Activated naive CD4-positive, alpha-beta T cell treated with anti-CD3 and anti-CD28 coated beads for 36 hours (primary cell): ENCODE measurements around the gene PSMC6. TPM values are rescaled to one million over a fixed set of nuclear protein-coding genes. Genes with fewer than 3 reads are reported as not detected.
A peak's percentile ranks its signal among the peaks of the same experiment; 100 is the strongest.
"Not testable (repeated sequence)": the region's sequence is repeated elsewhere in the genome, so short reads cannot be mapped to it uniquely, and the experiment has no call there.

ENCODE experiments used
- CTCF ChIA-PET: fragments of 350-600 bp; sonication (Branson Sonifier 250); formaldehyde crosslinking; loops from one replicate; lab custom pipeline; 2021; ENCODE audit warnings: antibody characterized with exemption; lab: Charles Lee
- DNase-seq: peaks from one replicate; pipeline ENCODE4 v3.0.0-alpha.2; 2020
- H3K27ac Mint-ChIP-seq: one replicate; pipeline ENCODE4 v1.8.0; 2021; ENCODE audit warnings: mild to moderate bottlenecking, mixed read lengths
- H3K27me3 Mint-ChIP-seq: one replicate; pipeline ENCODE4 v1.8.0; 2021; ENCODE audit warnings: low read depth, mixed read lengths
- H3K36me3 Mint-ChIP-seq: one replicate; pipeline ENCODE4 v1.8.0; 2021; ENCODE audit warnings: low read depth, mixed read lengths
- H3K4me1 Mint-ChIP-seq: one replicate; pipeline ENCODE4 v1.8.0; 2021; ENCODE audit warnings: low read depth, mixed read lengths
- H3K4me3 Mint-ChIP-seq: one replicate; pipeline ENCODE4 v1.8.0; 2021; ENCODE audit warnings: mild to moderate bottlenecking, moderate library complexity, mixed read lengths
- H3K9me3 Mint-ChIP-seq: one replicate; pipeline ENCODE4 v1.8.0; 2021; ENCODE audit warnings: mixed read lengths
- intact Hi-C: fragments of 100-400 bp; cut with micrococcal nuclease; formaldehyde crosslinking; loops from one replicate; pipeline ENCODE4 v1.15.1; 2023
- total RNA-seq, 2 experiments: library from RNA; stranded (reverse); gene quantifications; one replicate each; pipeline ENCODE4 v1.2.3, GENCODE V29; 2021

The PSMC6 gene
- total RNA-seq, 2 experiments from 2014 or later, result 103 to 114 TPM

DNA sequence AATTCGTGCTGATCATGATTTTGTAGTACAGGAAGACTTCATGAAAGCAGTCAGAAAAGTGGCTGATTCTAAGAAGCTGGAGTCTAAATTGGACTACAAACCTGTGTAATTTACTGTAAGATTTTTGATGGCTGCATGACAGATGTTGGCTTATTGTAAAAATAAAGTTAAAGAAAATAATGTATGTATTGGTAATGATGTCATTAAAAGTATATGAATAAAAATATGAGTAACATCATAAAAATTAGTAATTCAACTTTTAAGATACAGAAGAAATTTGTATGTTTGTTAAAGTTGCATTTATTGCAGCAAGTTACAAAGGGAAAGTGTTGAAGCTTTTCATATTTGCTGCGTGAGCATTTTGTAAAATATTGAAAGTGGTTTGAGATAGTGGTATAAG lies 20.5 kb downstream of the PSMC6 start:
- H3K9me3 Mint-ChIP-seq, DNase-seq, H3K4me3 Mint-ChIP-seq, H3K27me3 Mint-ChIP-seq, H3K27ac Mint-ChIP-seq: not testable (repeated sequence)
- intact Hi-C loops, result loop anchor here (5.0 kb wide), 1 partner anchor 880 kb away; no protein-coding TSS in a partner anchor
- CTCF ChIA-PET, result interaction anchor here (1.2 to 1.4 kb wide), 2 partner anchors 13 to 23 kb away, joined by 3 read pairs; no protein-coding TSS in a partner anchor
- H3K4me1 Mint-ChIP-seq, result peaks cover 27% of the 10 kb centered on the region
- H3K36me3 Mint-ChIP-seq, result peaks cover 27% of the 10 kb centered on the region

- not testable (repeated sequence) for DNase-seq, H3K4me3 Mint-ChIP-seq, H3K9me3 Mint-ChIP-seq, H3K27me3 Mint-ChIP-seq
- intact Hi-C loops, result loop anchor here (5.0 kb wide), 1 partner anchor 882 kb away; no protein-coding TSS in a partner anchor
- Mint-ChIP-seq H3K36me3 (peaks cover 31% of the 10 kb centered on the region), H3K27ac (peak overlapping the region; percentile 50), H3K4me1 (peaks cover 30% of the 10 kb centered on the region)
- CTCF ChIA-PET, result interaction anchor here (0.6 to 1.4 kb wide), 2 partner anchors 25 to 97 kb away, joined by 3 to 4 read pairs; no protein-coding TSS in a partner anchor
These were observed 22.0 kb downstream of the PSMC6 start for GRCh38 chr14:52729035-52729434.

DNA sequence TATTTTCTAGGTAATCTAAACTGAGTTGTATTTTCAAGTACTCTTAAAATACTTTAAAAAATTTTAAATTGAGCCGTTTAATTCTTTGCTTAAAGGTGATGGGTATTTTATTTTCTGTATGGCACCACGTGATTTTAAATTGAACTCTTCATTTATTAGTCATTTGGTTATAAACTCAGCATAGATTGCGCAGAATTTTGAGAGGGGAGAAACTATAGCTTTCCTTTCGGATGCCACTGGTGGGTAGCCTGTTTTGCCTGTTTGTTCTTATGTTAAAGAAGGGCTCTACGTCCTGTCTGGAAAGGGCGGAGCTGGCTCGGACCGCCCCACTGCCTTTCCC lies 22.6 kb downstream of the PSMC6 start:
- intact Hi-C loops, result loop anchor here (5.0 kb wide), 1 partner anchor 882 kb away; no protein-coding TSS in a partner anchor
- CTCF ChIA-PET, result interaction anchor here (0.6 kb wide), 1 partner anchor 98 kb away, joined by 4 read pairs; no protein-coding TSS in a partner anchor
- Mint-ChIP-seq H3K9me3 (no peaks in the 10 kb centered on the region), H3K4me1 (peaks cover 34% of the 10 kb centered on the region), H3K27ac (peak overlapping the region; percentile 82), H3K27me3 (no peaks in the 10 kb centered on the region), H3K36me3 (peaks cover 36% of the 10 kb centered on the region), H3K4me3 (peak overlapping the region; percentile 84)
- DNase-seq, result no peak

DNA sequence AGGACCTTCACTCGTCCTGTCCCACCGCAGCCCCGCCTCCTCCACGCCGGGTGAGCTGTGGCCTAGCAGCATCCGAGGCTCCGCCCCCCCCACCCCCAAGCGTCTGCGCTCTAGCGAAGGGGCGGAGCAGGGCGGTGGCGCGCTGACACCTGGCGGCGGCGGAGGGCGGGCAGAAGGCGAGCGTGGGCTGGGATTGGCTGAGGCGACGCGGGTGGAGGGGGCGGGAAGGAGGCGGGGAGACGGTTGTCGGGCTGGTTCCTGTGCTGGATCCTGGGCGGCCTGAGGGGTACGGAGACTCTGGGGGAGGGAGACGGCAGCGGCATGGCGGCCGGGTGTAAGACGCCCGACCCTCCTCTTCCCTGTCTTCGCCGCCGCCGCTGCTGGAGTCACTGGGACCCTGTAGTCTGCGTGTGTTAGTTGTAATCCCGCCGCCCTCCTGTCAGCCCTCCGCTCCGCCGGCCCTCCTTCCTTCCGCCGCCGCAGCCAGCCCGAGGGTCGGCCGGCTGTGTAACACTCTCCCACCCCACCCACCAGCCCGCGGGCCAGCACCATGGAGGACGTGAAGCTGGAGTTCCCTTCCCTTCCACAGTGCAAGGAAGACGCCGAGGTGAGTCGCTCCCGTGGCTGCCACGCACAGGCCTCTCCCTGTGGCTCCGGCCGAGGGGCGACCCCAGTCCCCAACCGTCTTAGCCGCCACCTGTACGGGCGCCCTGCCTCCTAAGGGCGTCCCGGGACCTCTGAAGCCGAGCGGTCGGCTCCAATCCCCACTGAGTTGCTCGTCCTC lies 23.1 kb downstream of the PSMC6 start, which contains the start of gene STYX:
TSS of gene STYX (plus strand) at position 242 of the 784 bp plus-strand sequence. CDS start at position 551, 309 bp downstream.
- CTCF ChIA-PET, result interaction anchor here (1.8 kb wide), 1 partner anchor 12 kb away, joined by 10 read pairs; no protein-coding TSS in a partner anchor
- Mint-ChIP-seq H3K27me3 (no peaks in the 10 kb centered on the region), H3K4me3 (peak within 1 kb of the TSS; percentile 84), H3K4me1 (peaks cover 38% of the 10 kb centered on the region), H3K27ac (peak within 1 kb of the TSS; percentile 86), H3K36me3 (peaks cover 35% of the 10 kb centered on the region), H3K9me3 (no peaks in the 10 kb centered on the region)
- DNase-seq, result peak; percentile 98
- intact Hi-C loops, result loop anchor here (1.0 to 5.0 kb wide), 6 partner anchors 12 to 883 kb away; partner anchors contain the start of genes ERO1A, GNPNAT1, GPR137C and PSMC6

DNA sequence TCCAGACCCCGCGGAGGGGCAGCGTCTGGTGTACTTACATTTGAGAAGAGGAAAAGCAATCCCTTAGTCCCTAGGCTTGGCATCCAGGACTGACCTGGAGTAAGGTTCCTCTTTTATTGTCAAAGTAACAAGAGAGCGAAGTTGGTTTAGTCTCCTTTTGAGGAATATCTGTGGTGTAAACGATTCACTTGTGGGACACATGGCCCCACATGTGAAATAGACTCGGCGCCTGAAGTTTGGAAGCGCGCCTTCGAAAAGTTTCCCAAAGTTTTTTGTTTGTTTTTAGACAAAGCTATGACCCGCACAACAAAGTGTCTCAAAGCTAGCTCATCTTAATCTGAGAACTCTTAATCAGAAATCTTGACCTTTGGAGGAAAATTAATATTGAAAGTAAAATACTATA lies 23.7 kb downstream of the PSMC6 start:
- intact Hi-C loops, result loop anchor here (1.0 kb wide), 5 partner anchors 12 to 178 kb away; partner anchors contain the start of genes ERO1A, GNPNAT1, GPR137C and PSMC6
- peak overlapping the region; percentile 84 for H3K4me3 Mint-ChIP-seq
- peak overlapping the region; percentile 86 for H3K27ac Mint-ChIP-seq
- peaks cover 41% of the 10 kb centered on the region for H3K4me1 Mint-ChIP-seq
- DNase-seq, result no peak
- CTCF ChIA-PET, result interaction anchor here (0.7 to 1.8 kb wide), 2 partner anchors 11 to 30 kb away, joined by 3 to 10 read pairs; no protein-coding TSS in a partner anchor
- H3K27me3 Mint-ChIP-seq, result no peaks in the 10 kb centered on the region
- no peaks in the 10 kb centered on the region for H3K9me3 Mint-ChIP-seq
- H3K36me3 Mint-ChIP-seq, result peaks cover 35% of the 10 kb centered on the region

DNA sequence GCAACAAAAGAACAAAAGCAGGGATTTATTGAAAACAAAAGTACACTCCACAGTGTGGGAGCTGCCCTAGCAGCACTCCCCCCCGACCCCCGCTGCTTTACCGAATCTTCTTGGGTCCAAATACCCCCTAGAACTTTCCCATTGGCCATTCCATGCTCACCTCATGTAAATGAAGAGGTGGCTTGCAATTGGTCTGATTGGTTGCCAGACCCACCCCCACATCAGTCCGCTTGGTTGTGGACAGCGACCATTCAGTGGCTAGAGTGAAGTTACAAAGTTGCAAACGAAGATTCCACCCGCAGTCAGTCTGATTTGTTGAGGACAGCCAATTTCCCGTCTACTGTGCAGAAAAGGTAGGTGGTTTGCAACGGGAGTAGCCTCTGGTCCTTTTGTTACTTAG lies 26.8 kb downstream of the PSMC6 start:
- Mint-ChIP-seq H3K36me3 (peaks cover 32% of the 10 kb centered on the region), H3K27me3 (no peaks in the 10 kb centered on the region), H3K27ac (no peak overlapping the region), H3K4me1 (peaks cover 66% of the 10 kb centered on the region), H3K4me3 (no peak overlapping the region), H3K9me3 (no peaks in the 10 kb centered on the region)
- no peak for DNase-seq
- intact Hi-C loops, result no loop called here
- CTCF ChIA-PET, result interaction anchor here (0.6 to 1.3 kb wide), 2 partner anchors 35 to 58 kb away, joined by 3 read pairs; no protein-coding TSS in a partner anchor

GRCh38 chr14:52735921-52736489 lies 29.0 kb downstream of the PSMC6 start:
- peaks cover 34% of the 10 kb centered on the region for H3K36me3 Mint-ChIP-seq
- no peaks in the 10 kb centered on the region for H3K9me3 Mint-ChIP-seq
- DNase-seq, result no peak
- CTCF ChIA-PET, result no interaction called here
- no peak overlapping the region for H3K4me3 Mint-ChIP-seq
- intact Hi-C loops, result no loop called here
- peaks cover 73% of the 10 kb centered on the region for H3K4me1 Mint-ChIP-seq
- no peaks in the 10 kb centered on the region for H3K27me3 Mint-ChIP-seq
- H3K27ac Mint-ChIP-seq, result peak overlapping the region; percentile 72

DNA sequence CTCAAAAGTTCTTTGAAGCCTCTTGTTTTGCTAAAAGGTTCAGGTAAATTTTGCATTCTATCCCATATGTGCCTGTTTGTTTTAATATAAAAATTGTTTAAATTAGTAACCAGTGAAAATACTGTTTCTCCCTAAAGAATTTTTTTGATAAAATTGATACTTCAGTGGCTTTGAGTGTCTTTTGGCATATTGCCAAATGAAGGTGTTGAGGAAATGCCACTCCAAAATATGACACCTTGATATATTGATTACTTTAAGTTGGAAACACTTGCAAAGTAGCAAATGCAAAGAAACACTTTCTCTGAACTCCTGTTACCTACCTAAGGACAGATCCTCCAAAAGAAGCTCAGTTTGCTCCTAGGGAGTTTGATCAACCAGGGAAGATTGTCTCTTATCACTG lies 31.4 kb downstream of the PSMC6 start:
- no peak for DNase-seq
- H3K27me3 Mint-ChIP-seq, result no peaks in the 10 kb centered on the region
- peaks cover 23% of the 10 kb centered on the region for H3K36me3 Mint-ChIP-seq
- CTCF ChIA-PET, result no interaction called here
- H3K9me3 Mint-ChIP-seq, result no peaks in the 10 kb centered on the region
- peaks cover 73% of the 10 kb centered on the region for H3K4me1 Mint-ChIP-seq
- H3K27ac Mint-ChIP-seq, result peak overlapping the region; percentile 50
- no peak overlapping the region for H3K4me3 Mint-ChIP-seq
- intact Hi-C loops, result no loop called here

DNA sequence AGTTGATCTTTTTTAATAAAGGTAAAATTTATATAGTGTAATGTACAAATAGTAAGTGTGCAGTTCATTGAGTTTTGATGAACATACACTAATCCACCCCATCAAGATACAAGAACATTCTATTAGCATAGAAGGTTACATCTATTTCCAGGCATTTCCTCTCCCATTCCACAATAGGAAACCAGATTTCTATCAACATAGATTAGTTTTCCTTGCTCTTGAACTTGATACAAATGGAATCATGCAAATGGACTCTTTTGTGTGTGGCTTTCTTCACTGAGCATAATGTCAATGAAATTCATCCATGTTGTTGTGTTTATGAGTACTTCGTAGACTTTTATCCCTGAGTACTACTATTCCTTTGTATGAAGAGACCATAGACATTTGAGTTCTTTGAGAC lies 33.8 kb downstream of the PSMC6 start:
- H3K36me3 Mint-ChIP-seq, result peaks cover 16% of the 10 kb centered on the region
- no peaks in the 10 kb centered on the region for H3K9me3 Mint-ChIP-seq
- CTCF ChIA-PET, result interaction anchor here (2.4 kb wide), 1 partner anchor 10 kb away, joined by 10 read pairs; the partner anchor contains the start of gene STYX
- H3K27me3 Mint-ChIP-seq, result no peaks in the 10 kb centered on the region
- H3K4me1 Mint-ChIP-seq, result peaks cover 74% of the 10 kb centered on the region
- DNase-seq, result no peak
- intact Hi-C loops, result loop anchor here (5.0 kb wide), 1 partner anchor 177 kb away; no protein-coding TSS in a partner anchor
- no peak overlapping the region for H3K27ac Mint-ChIP-seq
- H3K4me3 Mint-ChIP-seq, result no peak overlapping the region

GRCh38 chr14:52741865-52742264 lies 34.9 kb downstream of the PSMC6 start:
- DNase-seq, result no peak
- Mint-ChIP-seq H3K27ac (peak overlapping the region; percentile 95), H3K4me1 (peaks cover 63% of the 10 kb centered on the region), H3K9me3 (no peaks in the 10 kb centered on the region), H3K4me3 (peak overlapping the region; percentile 68), H3K36me3 (peaks cover 19% of the 10 kb centered on the region), H3K27me3 (no peaks in the 10 kb centered on the region)
- intact Hi-C loops, result loop anchor here (1.0 to 5.0 kb wide), 8 partner anchors 12 to 417 kb away; partner anchors contain the start of genes DDHD1, GNPNAT1, GPR137C and PSMC6
- CTCF ChIA-PET, result interaction anchor here (0.6 to 2.4 kb wide), 6 partner anchors 10 to 564 kb away, joined by 3 to 10 read pairs (median 4); partner anchors contain the start of gene STYX

DNA sequence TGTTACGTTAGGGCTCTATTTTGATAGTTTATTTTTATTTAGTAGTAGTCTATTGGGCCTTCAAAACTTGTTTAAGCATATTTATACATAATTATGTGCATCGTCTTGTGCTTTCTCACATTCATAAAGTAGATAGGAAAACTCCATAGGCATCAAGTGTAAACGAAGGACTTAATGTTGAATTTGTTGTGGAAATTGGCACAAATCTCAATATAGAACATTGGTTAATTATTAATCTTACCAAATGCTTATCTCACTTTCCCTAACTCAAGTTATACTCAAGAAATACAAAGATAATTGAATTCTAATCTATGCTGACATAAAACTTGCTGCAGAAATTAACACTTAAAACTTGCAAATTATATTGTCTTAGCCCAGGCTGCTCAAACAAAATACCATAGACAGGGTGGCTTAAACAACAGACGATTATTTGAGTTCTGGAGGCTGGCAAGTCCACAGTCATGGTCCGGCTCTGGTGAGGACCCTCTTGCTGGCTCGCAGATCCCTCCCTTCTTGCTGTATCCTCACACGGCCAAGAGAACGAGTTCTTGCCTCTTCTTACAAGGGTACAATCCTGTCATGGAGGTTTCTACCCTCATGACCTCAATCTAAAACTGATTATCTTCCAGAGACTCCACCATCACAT lies 41.8 kb downstream of the PSMC6 start:
- H3K4me3 Mint-ChIP-seq, result no peak overlapping the region
- H3K27ac Mint-ChIP-seq, result no peak overlapping the region
- H3K36me3 Mint-ChIP-seq, result peaks cover 26% of the 10 kb centered on the region
- no peak for DNase-seq
- H3K9me3 Mint-ChIP-seq, result no peaks in the 10 kb centered on the region
- CTCF ChIA-PET, result no interaction called here
- intact Hi-C loops, result no loop called here
- H3K27me3 Mint-ChIP-seq, result no peaks in the 10 kb centered on the region
- peaks cover 18% of the 10 kb centered on the region for H3K4me1 Mint-ChIP-seq
